ENCODE data around the gene PLD5.

GRCh38 chr1:242185731-242186130, 338.8 kb downstream of the PLD5 start:
- TF ChIP-seq CEBPB (IDR thresholded peaks at IDR 0.05; ENCODE audit: borderline replicate concordance, low read depth, low read length) (no peak), ZNF724P (CRISPR knock-in tag; IDR thresholded peaks at IDR 0.05; ENCODE audit: borderline replicate concordance) (no peak), ZNF180 (CRISPR knock-in tag; IDR thresholded peaks at IDR 0.05; ENCODE audit: borderline replicate concordance, low read depth) (no peak), CTCF (CRISPR knock-in tag; IDR thresholded peaks at IDR 0.05) (no peak), MYC (CRISPR knock-in tag; IDR thresholded peaks at IDR 0.05; ENCODE audit: borderline replicate concordance) (no peak), NKX3-1 (CRISPR knock-in tag; IDR thresholded peaks at IDR 0.05) (no peak), CHCHD3 (CRISPR knock-in tag; IDR thresholded peaks at IDR 0.05) (no peak), NR2C2 (CRISPR knock-in tag; IDR thresholded peaks at IDR 0.05; ENCODE audit: borderline replicate concordance) (no peak), PBX3 (CRISPR knock-in tag; IDR thresholded peaks at IDR 0.05; ENCODE audit: borderline replicate concordance) (no peak)
